NB4 (cell line): ENCODE data around the gene EIF2B2.

Experiments used
- DNase-seq: peaks from one replicate; pipeline ENCODE4 v3.0.0; 2010; ENCODE audit warnings: low read depth
- H3K4me3 ChIP-seq: one replicate; pipeline ENCODE4 v1.5.1; 2011; ENCODE audit warnings: mild to moderate bottlenecking, low read depth, low read length, moderate library complexity
- CTCF ChIP-seq: IDR thresholded peaks from one replicate; pipeline ENCODE4 v1.5.1; 2012; ENCODE audit warnings: low read depth, low read length
- MAX ChIP-seq: IDR thresholded peaks from 2 replicates; pipeline ENCODE4 v1.6.1; 2011; ENCODE audit warnings: low read depth, low read length
- MYC ChIP-seq: IDR thresholded peaks from 2 replicates; pipeline ENCODE4 v1.6.1; 2011; ENCODE audit warnings: low read depth, low read length
- POLR2A ChIP-seq: IDR thresholded peaks from 2 replicates; pipeline ENCODE4 v1.6.1; 2011; ENCODE audit warnings: mild to moderate bottlenecking; ENCODE audit not compliant: insufficient read length; ENCODE audit errors: extremely low read depth

EIF2B2 gene

GRCh38 chr14:75005357-75005756 is 2.6 kb downstream of the EIF2B2 start:
- H3K4me3 ChIP-seq: no peak overlapping the region
- no peak for DNase-seq
- no peak for TF ChIP-seq CTCF
- no peak for TF ChIP-seq MYC
- TF ChIP-seq MAX: no peak
- no peak for TF ChIP-seq POLR2A

GRCh38 chr14:75009176-75009575 is 6.5 kb downstream of the EIF2B2 start:
- no peak for DNase-seq
- H3K4me3 ChIP-seq: no peak overlapping the region
- TF ChIP-seq MAX (no peak), MYC (no peak), CTCF (no peak), POLR2A (no peak)

GRCh38 chr14:75010472-75011093 is 7.9 kb downstream of the EIF2B2 start:
- TF ChIP-seq POLR2A: no peak
- TF ChIP-seq CTCF: no peak
- TF ChIP-seq MAX: no peak
- TF ChIP-seq MYC: no peak
- H3K4me3 ChIP-seq: no peak overlapping the region
- DNase-seq: no peak

- peak; percentile 4 for DNase-seq
Observed at GRCh38 chr14:75011356-75011994, 8.8 kb downstream of the EIF2B2 start.

GRCh38 chr14:75013290-75013689 is 10.6 kb downstream of the EIF2B2 start:
- no peak overlapping the region for H3K4me3 ChIP-seq
- no peak for DNase-seq
- TF ChIP-seq POLR2A (no peak), MYC (no peak), MAX (no peak), CTCF (no peak)

More at GRCh38 chr14:75011356-75011994, 8.8 kb downstream of the EIF2B2 start:
- TF ChIP-seq MAX (no peak), CTCF (no peak), MYC (no peak), POLR2A (no peak)
- H3K4me3 ChIP-seq: no peak overlapping the region
